HS-5 (cell line): Measurements from ENCODE around the gene COL8A1.

Experiments used
- DNase-seq: peaks from one replicate; pipeline ENCODE4 v3.0.0-alpha.2; 2012; ENCODE audit warnings: low read depth

The COL8A1 gene

DNA sequence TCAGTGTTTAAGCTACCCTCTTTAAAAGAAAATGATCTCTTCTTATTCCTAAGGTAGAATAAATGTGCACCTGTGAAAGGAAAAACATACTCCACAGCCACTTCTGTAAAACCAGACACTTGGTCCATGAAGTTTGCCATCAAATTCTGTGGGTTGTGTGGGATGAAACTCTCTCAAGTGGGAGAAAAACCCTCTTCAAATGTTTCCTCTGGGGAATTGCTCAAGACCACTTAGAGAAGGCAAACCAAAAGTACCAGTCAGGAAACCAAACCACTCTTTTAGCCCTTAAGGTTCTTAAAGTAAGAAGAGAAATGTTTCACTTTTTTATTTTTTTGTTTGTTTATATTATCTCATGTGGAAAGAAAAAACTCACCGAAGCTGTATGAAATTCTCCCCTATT is 1.2 kb downstream of the COL8A1 start:
- no peak for DNase-seq

DNA sequence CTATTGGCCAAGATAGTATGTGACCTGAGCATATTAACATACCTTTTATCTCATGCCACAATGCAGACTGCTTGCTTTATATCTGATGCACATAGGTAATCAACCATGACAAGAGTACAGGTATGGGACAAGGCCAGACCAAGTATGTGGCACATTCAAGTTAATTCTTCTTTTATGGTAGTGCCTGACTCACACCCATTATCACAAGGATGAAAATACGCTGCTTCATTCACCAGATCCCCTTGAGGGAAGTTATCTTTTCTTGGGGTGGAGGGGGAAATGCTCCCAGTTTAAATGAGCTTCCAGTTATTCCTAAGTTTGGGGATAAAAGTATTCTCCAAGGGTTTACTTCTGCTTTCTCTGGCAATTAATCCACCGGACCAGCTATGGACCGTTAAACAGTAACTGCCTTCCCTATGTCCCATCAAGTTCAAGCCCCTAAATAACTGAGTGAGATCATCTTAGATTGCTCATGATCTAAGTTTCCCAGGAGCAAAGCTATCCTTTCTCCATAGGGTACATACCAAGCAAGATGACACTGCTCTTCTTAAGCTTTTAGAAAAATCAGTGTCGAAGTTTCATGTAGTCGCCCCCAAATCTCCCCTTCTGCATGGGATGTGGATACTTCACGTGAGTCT is 1.9 kb downstream of the COL8A1 start:
- DNase-seq: no peak

DNA sequence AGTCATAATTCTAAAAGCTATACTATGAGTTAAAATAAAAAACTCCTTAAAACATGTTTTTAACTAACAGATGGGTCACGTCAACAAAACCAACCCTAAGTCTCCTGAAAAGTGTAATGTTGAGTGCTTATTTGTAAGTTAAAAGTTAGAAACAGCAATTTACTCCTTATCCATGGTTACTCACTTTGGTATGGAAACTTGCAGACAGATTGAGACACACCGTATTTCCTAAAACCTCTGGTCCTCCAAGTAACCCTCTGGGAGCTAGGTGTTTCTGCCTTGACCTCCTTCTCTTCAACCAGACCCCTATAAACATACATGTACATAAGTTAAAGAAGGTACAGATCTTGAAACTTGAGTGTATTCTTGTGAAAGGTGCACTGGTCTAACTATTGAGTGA is 3.1 kb downstream of the COL8A1 start:
- no peak for DNase-seq

DNA sequence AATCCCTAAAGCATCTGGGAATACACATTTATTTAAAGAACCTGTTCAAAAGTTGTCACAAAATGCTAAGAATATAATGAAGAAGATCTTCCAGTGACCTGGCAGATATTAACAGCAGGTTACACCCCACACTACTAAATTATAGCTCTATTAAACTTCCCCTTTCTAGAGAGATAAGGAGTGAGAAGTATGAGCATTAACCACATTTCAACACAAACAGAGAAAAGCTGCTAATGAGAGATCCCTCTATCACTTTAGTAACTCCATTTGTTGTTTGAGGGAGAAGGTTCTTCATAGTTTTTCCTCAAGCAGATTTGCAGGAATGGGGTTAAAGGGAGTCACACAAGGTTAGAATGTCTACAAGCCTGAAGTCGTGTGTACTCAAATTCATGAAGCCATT is 3.6 kb downstream of the COL8A1 start:
- DNase-seq: no peak

DNA sequence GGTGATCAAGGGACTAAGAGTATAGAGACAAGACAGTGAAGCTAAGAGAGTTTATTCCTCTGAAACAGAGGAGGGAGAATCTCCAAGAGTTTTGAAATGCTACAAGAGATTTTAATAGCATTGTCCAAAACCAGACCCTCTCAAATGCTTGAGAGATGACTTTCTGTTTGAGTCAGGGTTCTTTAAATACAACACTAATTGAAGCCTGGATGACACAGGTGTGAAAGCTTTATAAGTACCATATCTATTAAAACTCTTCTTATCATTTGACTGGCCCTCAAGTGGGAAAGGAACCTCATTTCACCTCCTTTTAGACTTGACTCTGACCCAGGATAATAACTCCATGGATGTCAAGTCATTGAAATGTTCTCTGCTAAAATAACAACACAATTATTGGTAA is 5.6 kb downstream of the COL8A1 start:
- no peak for DNase-seq

DNA sequence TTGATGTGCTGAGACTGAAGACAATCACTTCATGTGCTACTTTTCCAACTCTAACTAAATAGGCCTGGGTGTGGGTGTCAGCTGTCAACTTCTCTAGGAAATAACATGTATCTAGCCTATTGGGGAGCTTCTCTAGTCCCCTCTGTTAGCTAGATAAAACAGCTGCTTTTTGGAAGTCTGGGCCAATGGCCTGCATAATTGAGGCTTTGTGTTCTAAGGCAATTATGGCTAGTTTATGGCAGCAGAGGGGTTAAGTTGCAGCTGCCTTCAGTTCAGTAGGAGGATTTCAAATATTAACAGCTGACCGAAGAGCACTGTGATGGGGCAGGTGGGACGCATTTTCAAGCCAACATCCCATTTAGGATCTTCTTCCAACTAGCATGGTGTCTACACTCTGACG is 6.4 kb downstream of the COL8A1 start:
- no peak for DNase-seq

DNA sequence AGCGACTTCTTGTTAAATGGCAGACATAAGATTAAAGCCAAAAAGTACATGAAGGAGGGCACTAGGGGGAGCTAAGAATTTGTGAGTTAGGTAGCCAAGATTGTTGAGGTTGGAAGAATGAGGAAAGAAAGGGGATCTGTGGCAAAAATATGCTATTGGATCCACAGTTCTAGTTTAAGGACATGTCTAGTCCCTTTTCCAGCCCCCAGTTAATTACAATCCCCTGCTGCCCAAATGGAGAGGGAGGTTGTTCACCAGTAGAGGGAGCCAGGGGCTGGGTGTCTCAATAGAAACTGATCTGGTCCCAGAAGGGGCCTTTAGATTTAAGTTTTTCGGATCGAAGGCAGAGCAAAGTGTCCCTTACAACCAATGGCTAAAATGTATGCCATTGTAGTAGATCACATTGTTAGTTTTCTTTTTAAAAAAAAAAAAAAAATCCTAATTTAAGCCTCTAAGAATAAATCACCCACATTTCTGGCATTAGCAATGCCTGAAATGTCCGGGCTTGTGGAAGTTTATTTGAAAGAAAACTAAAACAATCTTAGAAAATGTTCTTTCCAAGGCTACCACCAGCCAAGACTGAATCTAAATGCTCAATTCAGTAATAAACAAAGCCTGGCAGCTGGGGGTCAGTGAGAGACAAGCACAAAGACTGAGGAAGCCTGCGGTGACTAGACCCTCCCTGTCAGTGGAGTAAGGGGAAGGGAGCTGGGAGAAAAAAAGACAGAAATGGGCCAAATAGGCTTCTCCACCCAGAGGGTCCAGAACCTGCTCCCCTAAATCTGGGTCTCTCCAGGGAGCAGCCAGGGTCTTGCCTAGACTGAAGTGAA is 7.1 kb downstream of the COL8A1 start:
- DNase-seq: no peak

DNA sequence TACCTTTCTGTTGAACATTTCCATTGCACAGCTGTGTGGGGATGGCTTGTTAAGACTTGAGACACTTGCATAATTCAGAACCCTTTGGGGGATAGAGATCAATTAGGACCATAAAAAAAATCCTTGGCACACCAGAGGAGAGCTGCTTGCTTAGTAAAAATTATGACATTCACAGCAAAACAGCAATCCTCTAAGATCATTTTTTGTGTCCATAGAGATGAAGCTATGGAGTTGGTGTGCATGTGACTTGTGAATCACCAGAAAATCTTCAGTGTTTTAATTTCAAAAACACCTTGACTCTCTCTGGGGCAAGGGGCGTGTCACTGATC is 7.7 kb downstream of the COL8A1 start:
- DNase-seq: no peak

DNA sequence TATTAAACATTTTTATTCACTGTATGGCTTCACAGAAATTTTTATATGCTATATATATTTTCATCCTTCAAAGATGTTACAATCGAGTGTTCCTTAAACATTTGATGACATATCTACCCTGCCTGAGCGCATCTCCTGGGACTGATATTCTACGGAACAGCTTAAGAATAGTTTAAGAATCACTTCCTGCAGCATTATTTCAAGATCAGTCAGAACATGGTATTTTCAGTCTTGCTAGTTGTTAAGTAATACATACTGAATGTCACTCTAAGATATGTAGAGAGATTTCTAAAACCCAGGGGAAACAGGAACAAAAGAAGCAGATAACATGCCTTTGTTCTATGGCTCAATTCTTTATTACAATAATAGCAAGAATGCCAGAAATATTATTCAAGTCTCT is 8.7 kb downstream of the COL8A1 start:
- no peak for DNase-seq

DNA sequence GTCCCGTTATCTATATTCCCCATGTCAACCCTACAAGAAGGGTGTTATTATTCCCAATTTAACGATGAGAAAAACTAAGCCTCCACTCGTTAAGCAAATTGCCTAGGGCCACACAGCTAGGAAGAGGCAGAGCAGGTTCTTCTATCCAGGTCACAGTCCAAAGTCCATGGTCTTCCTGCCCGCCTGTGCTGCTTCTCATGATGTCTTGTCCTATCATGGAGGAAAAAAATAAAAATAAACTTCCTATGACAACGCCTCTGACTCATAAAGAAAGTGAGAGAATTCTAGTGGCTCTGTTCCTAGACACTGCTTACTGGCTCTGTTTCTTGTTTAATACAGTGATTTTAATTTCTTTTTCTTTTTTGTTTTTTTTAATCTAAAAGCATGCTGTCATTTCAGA is 9.7 kb downstream of the COL8A1 start:
- no peak for DNase-seq

DNA sequence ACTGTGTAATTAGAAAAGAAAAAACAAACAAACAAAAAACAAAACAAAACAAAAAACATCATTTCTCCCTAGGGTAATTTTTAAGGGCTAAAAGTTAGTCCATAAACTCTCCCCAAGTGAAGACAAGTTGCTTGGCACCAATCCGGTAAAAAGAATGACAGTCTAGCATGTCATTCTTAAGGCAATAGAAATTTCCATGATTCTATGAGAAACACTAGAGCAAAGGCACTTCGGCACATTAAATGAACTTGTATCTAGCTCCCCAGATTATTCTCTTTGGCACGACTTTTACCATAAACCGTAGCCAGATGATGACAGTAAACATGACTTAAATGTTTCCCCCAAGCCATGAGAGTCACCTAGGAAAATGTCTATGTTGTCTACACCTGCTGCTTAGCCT is 10.1 kb downstream of the COL8A1 start:
- no peak for DNase-seq

DNA sequence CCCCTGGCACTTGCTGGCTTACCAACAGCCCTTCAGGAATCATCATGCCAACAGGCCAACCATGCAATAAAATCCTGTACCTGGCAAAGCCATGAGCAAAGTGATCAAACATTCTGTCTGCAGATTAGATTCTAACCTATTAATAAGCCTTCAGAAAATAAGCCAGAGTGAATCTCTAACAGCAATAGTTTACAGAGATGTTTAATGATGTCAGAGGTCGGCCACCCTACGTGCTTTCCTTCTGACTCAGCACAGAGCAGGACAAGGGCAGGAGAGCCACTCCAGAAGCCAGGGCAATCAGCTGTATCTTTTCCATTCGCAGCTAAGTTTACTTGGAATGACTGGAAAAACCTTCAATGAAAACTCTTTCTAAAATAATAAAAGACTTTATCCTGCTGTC is 13.1 kb downstream of the COL8A1 start:
- DNase-seq: peak; percentile 56

DNA sequence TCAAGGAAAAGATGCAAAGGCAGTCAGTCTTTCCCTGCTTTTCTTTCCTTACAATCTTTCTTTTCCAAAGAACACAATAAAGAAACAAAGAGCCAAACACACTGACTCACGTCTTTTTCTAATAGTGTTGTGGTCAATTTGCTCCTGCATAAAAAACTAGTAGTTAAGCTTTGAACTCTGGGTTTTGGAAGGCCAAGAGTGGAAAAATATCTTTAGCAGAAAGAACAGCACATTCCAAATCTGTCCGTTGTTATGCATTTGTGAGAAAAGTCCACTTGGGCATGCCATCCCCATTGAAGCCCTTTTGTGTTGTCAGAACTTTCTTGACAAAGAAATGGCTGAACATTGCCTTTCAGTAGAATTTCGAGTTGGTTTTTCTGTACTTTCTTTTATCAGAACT is 18.2 kb downstream of the COL8A1 start:
- DNase-seq: no peak

DNA sequence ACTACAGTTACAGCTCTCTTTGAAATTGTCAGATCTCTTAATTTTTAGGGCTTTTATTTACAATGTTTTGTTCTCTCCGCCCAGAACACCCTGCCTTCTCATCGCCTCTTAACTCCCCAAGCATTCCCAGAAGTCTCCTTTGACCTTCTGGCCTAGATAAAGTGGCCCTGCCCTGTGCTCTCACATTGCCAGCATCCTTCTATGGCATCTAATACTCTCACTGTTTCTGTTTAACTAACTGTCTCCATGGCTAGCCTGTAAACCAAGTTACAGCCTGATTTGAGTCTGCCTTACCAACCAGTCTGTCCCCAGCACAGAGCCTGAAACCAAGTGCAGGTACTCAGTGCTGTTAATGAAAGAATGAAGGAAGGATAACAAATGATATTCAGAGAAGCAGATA is 19.9 kb downstream of the COL8A1 start:
- DNase-seq: no peak

DNA sequence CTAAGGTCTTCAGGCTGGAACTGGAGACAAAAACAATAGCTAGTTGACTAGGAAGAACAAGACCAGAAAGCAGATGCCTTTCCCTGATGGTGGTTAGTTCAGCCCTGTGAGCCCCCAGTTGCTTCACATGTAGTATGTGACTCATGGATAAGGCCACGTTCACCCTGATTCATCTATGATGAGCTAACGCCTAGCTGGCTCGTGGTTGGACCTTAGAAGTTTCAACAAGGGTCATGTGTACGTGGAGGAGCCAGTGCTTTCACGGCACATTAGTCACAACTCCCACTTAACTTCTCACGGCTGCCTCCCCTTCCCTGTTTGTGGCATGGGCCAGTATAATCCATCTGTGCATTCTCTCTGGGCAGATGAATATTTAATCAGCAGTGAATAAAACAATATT is 20.6 kb downstream of the COL8A1 start:
- peak; percentile 96 for DNase-seq

DNA sequence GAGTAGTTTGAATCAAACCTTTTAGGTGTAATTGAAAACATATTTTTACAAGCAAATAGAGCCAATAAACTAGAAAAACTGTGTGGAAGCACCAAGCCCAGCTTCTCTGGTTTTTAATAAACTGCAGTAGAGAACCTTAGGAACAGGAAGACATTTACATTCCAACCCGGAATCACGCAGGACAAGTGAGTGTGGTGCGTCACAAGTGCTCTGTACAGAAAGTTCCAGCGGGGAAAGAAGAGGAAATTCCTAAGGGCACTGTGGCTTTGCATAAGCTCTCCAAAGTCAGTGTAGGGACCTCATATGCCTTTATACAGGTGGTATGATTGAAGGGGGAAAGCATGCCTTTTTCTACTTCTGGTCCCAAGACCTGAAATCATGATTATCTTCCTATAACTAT is 21.6 kb downstream of the COL8A1 start:
- DNase-seq: no peak

DNA sequence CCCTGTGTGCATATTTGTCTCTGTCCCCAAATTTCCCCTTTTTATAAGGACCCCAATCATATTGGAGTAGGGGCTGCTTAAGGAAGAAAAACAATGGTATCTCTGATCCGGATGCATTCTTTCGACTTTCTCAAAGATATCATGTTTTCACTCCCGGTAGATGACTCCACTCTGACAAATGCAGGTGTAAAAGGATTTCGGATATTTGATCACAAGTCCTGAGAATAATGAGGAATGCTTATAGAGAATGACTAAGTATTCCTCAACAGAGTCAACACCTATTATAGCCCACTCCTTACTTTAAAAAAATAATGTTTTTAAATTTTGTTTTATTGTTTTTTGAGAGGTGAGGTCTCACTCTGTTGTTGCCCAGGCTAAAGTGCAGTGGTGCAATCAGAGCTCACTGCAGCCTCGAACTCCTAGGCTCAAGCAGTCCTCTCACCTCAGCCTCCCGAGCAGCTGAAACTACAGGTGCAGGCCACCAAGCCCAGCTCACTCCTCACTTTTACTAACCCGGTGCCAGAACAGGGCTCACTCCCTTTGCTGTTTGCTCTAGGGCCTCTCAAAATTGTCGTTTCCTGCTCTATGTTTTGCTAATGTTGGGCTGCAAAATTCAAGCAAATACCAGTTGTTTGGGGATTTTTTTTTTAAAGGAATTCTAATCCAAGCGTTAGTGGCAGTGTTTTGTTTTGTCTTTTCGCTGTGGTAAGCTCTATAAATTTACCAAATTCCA is 24.6 kb downstream of the COL8A1 start:
- DNase-seq: no peak

DNA sequence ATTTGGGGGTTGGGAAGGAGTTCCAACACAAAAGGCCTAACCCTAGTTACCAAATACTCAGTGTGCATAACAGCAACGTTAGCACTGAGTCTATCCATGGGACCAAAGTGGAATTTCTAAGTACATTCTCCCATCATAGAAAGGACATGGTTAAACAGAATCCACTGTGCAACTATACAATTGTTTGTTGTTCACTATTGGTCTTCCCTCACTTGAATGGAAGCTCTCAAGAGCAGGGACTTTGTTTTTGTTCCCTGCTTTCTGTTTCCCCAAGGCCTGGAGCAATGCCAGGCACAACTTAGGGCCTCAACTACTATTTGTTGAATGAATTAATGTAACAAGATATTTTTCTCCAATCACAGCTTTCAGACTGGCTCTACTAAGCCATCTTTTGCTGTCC is 25.6 kb downstream of the COL8A1 start:
- DNase-seq: no peak

DNA sequence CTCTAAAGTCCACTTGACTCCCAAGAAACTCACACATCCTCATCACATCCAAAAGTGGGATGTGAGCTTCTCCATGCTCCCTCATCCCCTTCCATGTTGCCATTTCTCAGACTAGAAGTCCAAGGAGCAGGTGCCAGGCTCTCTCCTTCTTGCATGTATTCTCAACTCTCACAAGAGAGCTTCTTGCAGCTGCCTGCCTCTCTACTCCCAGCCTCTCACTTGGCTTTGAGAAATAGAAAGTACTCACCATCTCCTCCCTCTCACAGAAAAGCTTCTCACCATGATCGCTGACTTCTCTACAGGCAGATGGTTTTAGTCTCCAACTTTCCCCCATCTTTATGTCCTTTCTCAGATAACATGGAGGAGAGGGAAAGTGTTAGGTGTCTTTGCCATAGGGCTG is 26.6 kb downstream of the COL8A1 start:
- DNase-seq: no peak

DNA sequence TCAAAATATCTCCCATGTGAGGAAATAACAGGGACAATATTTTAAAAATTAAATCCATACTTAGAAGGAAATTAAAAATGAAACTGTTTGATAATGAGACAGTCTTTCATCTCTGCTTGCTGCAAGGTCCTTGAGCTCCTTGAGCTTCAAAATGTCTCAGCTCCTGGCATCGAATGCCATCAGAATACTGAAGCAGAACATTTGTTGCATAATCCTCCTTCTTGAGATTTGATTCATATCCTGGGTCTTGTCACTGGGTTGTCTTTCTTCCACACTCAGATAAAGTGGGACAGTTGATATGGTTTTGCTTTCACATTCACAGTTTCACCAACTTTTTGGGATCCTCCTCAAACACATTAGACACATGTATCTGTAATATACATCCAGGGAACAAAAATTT is 27.8 kb downstream of the COL8A1 start:
- no peak for DNase-seq

DNA sequence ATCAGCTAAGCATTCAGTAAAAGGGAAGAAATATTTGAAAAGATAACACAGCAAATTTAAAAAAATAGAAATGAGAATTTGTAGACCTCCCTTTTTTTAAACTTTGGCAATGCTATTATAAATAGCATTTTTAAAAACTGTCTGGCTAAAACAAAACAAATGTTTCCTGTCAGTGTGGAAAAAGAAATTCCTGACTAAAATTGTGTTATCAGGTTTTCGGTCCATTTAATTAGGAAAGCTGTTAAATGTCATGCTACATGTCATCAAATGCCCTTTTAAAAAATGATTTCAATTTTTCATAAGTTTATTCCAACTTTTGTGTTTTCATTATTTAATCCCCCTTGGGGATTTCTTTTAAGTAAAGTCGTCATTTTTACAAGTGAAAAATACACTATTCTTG is 29.6 kb downstream of the COL8A1 start:
- no peak for DNase-seq

DNA sequence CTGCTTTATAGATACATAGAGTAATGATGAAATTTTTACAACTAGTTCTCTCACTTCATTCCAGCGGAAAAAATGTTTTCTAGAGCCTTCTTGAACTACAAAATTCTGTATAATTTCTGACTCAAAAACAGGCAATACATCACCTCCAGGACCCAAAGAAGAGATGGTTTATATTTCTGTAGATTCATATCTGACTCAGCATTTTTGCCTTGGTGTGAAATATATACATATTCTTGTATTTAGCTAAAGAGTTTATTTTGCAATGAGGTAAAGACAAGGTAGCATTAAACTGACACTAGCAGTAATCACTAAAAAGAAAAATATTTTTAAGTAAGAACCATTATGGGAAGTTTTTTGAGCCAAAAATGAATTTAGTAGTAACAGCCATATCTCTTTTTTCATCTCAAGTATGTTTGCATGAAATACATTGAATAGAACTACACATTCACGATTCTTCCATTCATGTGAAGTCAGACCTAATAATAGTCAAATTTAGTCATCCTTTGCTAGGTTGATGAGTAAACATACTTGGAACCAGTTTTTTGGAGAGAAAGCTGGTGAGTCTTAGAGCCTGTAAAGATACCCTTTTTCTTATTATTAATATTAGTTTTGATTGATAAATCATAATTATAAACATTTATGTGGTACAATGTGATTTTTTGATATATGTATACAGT is 31.6 kb downstream of the COL8A1 start:
- DNase-seq: no peak

DNA sequence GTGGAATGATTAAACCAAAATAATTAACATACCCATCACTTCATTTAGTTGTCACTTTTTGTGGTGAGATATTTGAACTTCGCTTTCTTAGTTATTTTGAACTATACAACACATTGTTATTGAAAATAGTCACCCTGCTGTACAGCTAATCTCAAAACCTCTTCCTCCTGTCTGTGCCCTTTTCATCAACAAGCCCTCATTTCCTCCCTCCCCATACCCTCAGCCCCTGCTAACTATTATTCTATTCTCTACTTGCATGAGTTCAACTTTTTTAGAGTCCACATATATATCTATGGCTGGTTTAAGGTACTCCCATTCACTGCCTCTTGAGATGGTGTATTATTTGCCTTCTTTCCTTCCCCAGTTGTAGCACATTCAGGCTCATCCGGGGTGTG is 32.2 kb downstream of the COL8A1 start:
- no peak for DNase-seq
